HT-29 (cell line): Measurements from ENCODE around the gene ACSS2. TPM values are rescaled to one million over a fixed set of nuclear protein-coding genes. Genes with fewer than 3 reads are reported as not detected.
A peak's percentile ranks its signal among the peaks of the same experiment; 100 is the strongest.
"Not testable (repeated sequence)": the region's sequence is repeated elsewhere in the genome, so short reads cannot be mapped to it uniquely, and the experiment has no call there.

Experiments
- DNase-seq: peaks from one replicate; pipeline ENCODE4 v3.0.0-alpha.2; 2015; ENCODE audit warnings: low spot score
- total RNA-seq: library from RNA; depleted of rRNA; stranded (reverse); fragments of >200 nt; shearing (Covaris generic); gene quantifications from 2 replicates; pipeline ENCODE4 v1.2.3, GENCODE V29; 2014

The ACSS2 gene
- total RNA-seq, 1 experiment from 2014 or later, result 27.9 TPM

DNA sequence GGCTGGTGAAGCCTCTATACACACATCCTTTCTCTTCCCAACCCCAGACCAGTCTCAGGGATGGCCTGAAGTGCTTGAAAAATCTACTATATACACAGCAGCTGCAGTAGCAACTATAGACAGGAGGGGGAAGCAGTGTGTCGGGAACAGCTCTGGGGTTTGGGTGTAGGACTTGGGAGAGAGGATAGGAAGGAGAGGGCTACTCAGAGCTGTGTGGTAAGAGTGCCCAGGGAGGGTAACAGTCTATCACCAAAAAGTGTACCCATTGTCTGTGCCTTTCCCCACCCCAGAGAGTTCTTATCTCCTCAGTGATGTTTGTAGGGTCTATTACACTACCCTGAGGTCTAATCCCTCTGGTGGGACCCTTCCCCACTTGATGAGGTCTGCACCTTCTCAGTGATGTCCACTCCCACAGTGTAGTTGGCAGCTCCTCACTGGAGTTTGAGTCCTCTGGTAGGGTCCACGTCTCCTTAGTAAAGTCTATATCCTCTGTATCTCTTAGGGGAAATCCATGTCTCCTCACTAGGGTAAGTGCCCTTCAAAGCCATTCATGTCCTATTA lies 2.2 kb upstream of the ACSS2 start:
- DNase-seq, result peak; percentile 96

DNA sequence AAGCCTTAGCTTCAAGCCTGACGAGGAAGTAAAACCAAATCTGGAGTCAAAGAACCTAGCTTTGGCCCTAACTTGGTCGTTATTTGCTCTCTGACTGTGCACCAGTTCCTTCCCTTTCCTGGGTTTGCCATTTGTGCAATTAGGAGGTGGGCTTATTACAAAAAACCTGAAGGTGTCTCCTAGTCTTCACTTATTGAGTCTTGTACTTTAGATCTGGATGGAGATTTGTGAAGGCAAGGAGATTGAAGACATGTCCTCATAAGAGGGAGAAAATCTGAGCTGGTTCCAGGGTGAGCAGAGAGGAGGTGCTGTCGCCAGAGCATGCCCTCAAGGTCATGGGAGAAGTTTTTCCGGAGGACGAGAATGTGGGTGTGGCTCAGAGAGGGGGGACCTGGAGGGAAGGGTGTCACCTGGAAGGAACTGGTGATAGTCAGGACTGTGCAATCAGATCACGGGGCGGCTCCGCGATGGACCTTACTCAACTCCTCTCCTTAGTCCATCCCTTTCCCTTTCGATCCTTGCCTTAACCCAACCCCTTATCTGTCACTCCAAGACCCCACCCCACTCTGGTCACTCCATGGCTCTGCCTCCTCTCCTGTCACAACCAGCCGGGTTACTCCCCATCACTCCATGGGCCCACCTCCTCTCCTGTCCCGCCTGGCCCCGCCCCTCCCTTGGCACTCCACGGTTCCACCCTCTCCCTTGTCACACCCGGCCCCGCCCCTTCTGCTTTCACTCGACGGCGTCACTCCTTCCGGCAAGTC lies 588 bp upstream of the ACSS2 start:
- DNase-seq, result no peak

DNA sequence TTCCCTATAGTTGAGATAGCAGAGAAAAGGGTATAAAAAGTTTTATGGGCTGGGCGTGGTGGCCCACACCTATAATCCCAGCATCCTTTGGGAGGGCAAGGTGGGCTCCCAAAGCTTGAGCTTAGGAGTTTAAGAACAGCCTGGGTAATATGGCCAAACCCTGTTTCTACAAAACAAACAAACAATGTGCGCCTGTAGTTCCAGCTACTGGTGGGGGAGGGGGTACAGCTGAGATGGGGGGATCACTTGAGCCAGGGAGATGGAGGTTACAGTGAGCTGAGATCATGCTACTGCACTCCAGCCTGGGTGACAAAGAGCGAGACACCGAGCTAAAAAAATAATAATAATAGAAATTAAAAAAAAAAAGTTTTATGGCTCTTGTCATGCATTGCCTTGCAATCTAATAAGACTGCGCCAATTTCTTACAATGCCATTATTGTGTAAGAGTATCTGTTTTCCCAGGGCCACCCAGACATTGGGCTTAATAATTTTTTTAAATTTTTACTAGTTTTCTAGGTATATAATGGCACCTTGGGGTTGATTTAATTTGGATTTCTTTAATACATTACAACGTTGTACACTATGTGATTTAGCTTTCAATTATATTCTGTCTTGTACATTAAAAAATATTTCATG lies 3.9 kb downstream of the ACSS2 start:
- no peak for DNase-seq

DNA sequence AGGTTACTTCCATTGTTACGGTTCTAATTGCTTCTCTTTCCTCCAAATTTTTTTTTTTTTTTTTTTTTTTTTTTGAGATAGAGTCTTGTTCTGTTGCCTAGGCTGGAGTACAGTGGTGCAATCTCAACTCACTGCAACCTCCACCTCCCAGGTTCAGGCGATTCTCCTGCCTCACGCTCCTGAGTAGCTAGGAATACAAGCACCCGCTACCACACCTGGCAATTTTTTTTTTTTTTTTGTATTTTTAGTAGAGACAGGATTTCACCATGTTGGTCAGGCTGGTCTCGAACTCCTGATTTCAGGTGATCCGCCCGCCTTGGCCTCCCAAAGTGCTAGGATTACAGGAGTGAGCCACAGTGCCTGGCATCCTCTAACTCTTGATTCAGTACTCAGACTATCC lies 4.6 kb downstream of the ACSS2 start:
- not testable (repeated sequence) for DNase-seq

DNA sequence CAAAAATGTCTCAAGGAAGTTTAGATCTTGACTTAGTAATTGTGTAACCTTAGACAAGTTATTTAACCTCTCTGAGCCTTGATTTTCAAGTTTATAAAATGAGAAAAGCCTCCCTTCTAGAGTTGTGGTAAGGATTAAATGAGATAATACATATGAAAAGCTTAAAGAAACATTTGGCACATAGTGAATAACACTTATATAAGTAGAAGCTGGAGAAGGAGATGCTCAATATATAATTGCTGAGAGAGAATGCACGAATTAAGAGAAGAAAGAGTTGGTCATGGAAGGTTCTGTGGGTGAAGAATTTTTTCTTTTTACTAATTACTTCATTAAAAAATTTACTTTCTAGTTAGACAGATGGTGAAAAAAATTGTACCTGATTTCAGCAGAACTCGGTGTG lies 5.3 kb downstream of the ACSS2 start:
- DNase-seq, result no peak

DNA sequence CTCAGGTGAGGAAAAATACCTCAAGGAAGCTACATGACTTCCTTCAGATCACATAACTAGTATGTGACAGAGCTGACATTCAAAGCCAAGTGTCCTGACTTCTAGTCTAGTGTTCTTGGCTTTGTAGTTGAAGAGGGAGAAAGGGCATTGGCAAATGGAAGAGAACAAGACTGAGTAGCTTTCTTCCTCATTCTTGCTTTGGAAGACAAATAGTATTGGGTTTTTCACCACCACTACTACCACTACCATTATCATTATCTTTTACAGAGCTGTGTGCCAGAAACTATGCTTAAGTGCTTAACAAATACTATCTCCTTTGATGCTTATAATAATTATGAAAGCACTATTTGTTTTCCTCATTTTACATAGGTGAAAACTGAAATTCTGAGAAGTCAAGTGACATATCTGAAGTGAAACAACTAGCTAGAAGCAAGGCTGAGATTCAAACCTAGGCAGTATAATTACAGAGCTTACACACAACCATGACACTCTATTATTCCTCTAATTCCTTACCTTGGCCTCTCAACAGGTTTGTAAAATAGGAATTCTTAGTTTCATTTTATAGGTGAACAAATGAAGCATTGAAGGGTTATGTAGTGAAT lies 6.8 kb downstream of the ACSS2 start:
- DNase-seq, result peak; percentile 0

DNA sequence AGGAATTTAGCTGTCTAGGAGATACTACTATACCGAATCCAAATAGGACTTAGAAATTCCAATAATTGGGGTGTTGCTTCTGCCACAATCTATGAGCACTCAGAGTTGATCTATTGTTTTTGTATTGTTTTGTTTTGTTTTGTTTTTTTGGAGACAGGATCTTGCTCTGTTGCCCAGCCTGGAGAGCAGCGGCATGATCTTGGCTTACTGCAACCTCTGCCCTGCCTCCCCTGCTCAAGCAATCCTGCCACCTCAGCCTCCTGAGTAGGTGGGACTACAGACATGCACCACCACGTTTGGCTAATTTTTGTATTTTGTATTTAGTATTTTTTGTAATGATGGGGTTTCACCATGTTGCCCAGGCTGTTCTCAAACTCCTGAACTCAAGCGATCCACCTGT lies 7.4 kb downstream of the ACSS2 start:
- DNase-seq, result no peak

DNA sequence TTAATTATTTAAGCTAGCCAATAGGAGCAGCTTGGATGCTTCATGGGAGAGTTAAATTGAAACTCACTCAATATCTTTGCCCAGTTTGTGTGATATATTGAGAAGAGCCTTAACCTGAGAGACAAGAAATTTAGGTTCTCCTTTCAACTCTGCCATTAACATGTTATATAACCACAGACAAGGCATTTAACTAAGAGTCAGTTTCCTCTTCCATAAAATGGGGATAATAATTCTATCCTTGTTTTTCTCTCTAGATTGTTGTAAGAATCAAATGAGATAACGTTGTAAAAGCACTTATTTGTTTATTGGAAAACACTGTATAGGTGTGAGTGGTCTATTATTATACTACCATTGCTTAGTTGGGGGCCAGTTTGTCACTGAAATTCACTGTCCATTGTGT lies 7.8 kb downstream of the ACSS2 start:
- no peak for DNase-seq

DNA sequence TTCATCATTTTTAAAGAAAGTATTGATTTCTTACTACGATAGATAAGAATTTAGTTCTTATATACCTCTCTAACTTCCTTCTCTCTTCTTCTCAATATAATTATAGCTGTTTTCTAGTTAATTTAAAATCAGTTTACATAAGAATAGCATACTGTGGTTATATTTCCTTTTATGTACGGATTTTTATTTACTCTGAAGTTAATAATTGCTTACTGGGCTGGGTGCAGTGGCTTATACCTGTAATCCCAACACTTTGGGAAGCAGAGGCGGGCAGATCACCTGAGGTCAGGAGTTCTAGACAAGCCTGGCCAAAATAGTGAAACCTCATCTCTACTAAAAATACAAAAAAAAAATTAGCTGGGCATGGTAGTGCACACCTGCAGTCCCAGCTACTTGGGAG lies 9.7 kb downstream of the ACSS2 start:
- no peak for DNase-seq

DNA sequence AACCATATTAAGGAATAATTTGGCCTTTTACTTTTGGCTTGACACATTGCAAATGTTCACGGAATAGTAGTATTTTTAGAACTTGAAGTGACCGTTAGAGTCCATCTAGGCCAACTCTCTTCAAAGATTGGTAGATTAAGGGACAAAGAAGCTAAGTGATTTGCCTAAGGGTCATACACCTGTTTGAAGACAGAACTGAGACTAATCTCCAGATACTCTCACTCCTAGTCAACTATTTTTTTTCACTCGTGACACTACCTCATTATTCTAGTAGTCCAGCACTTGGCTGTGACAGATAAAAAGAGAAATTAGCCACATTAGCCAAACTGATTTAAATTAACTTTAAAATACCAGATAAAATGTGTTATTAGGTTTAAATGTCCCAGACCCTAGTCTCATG lies 10.6 kb downstream of the ACSS2 start:
- no peak for DNase-seq

DNA sequence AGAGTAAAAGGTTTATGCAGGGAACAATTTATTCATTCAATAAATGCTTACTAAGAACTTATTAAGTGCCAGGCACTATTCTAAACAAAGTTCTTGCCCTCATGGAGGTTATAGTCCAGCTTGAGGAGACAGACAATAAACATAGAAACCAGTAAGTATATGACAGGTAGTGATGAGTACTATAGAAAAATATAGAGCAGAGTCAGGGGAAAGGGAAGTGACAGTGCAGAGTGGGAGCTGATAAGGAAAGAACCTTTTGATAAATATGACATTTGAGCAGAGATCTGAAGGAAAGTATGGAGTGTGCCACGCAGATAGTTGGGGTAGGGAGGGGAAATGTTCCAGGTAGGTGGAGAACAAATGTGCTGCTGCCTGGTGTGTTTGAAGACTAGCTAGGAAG lies 12.1 kb downstream of the ACSS2 start:
- no peak for DNase-seq

DNA sequence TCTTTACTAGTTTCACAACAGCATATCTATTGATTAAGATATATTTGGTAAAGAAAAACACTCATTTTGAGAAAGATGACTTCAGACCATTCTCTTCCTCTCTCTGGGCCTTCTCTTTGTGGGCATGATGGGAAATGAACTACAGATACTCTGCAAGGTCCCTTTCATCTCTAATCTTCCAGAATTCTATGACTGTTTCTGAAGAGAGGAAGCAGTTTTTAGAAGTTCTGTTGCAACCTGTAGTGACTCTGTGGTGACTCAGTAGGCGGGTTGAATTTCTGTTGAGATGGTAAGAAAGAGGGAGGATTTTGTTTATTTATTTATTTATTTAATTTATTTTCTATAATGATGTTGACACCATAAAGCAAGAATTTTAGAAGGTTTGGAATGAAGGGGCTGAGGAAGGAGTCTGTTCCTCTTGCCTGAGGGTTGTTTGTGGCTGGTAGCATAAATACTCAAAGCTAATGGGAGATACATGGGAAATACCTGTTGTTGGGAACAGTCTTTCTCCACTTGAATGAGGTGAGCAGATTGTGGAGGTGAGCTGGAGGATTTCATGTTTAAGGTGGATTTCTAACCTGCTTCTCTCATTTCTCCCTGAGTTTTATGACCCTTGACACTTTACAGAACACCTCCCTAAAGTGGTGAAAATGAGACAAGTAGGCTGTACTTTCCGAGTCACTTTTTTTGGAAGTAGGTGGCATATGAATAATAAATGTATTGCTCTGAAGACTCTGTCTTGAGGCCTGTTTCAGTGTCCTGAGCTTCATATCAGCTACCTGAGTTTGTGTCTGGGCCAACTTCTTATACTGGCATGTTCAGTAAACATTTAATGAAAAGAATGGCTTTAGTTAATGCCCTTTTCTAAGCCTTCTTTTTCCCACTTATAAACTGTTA lies 15.0 kb downstream of the ACSS2 start:
- DNase-seq, result no peak

DNA sequence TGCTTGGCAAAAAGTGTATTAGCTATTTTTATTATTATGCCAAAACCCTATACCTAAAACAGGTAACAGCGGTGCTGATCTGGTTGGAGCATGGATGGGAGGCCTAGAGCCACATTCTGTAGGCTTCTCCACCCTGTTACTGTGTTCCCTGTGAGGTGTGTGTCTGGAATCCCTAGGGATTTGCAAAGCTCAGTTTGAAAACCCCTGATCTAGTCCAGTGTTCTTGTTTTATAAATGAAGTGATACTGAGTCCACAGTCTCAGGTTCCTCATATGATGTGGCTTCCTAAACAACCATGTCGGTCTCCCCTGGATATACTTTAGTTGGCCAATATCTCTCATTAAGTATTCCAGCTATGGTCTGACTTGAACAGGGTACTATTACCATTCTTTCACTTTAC lies 16.3 kb downstream of the ACSS2 start:
- DNase-seq, result no peak

DNA sequence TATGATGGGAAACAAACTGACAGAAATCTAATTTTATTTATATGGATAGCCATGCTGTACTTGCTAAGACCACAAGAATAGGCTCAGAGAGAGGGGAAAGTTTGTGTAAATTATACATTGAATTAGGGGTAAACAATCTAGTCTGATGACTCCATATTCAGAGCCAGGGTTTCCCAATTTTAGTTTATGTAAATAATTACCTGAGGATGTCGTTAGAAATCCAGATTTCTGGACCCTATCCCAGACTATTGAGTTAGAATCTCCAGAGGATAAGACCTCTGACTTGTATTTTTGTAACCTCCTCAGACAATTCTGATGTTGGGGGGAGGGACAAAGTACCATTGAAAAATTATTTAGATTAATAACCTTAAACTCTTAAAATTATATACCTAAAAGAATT lies 18.3 kb downstream of the ACSS2 start:
- no peak for DNase-seq

DNA sequence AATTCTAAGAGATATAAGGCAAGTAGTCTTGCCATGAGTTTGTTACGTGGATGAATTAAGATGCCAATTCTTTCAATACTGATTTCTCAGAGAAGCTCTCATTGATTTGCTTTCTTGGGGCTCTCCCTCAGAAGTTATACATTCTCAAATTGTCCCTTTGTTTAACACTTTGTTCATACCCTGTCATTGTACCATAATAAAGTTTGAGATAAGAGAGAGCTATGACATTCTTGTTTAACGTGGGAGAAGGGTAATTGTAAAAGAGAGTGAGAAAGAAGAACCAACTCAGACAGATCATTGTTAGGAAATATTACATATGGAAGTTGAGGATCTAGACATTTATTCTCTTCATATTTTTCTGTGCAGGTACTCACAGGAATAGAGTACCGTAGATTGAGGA lies 19.1 kb downstream of the ACSS2 start:
- DNase-seq, result no peak

DNA sequence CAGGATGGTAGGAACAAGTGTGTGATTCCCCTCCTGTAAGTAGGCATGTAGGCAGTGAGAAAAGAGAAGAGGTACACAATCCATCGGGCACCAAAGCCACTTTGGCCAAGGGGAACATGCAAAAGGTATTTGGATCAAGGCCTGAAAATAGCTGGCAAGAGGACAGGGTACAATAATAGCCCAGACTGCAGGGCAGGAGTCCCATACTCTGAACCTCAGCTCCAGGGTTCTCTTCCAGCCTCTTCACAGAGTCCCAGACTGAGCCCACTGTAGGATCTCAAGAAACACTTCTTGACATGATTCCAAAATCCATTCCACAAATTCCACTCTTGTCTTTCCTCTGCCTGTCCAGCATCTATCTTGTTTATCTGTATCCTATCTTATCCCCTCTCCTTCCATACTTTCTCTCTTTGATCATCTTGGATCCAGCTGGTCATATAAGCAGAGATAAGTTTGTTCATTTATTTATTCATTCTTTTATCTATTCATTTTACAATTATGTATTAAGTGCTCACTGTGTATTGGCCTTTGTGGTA lies 19.7 kb downstream of the ACSS2 start:
- DNase-seq, result no peak

DNA sequence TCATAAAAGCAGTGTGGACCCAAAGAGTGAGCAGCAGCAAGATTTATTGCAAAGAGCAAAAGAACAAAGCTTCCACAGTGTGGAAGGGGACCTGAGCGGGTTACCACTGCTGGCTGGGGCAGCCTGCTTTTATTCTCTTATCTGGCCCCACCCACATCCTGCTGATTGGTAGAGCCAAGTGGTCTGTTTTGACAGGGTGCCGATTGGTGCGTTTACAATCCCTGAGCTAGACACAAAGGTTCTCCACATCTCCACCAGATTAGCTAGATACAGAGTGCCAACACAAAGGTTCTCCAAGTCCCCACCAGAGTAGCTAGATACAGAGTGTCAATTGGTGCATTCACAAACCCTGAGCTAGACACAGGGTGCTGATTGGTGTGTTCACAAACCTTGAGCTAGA lies 21.7 kb downstream of the ACSS2 start:
- not testable (repeated sequence) for DNase-seq

DNA sequence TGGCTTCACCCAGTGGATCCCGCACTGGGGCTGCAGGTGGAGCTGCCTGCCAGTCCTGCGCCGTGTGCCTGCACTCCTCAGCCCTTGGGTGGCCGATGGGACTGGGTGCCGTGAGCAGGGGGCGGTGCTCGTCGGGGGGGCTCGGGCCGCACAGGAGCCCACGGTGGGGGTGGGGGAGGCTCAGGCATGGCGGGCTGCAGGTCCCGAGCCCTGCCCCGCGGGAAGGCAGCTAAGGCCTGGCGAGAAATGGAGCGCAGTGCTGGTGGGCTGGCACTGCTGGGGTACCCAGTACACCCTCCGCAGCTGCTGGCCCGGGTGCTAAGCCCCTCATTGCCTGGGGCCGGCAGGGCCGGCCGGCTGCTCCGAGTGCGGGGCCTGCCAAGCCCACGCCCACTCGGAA lies 22.3 kb downstream of the ACSS2 start:
- not testable (repeated sequence) for DNase-seq

DNA sequence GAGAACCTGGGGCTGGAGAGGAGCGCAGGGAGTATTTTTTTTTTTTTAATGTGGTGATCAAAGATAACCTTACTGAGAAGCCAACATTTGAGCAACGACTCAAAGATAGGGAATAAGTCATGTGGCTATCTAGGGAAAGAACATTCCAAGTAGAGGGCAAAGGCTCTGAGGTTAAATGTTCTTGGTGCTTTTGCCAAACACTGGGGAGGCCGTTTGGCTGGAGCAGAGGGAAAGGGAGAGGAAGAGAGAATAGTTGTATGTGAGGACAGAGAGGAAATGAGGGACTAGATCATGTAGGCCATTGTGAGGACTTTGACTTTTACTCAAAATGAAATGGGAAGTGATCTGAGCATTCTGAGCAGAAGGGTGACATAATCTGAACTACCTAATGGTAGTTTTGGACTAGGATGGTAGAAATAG lies 27.8 kb downstream of the ACSS2 start:
- no peak for DNase-seq

DNA sequence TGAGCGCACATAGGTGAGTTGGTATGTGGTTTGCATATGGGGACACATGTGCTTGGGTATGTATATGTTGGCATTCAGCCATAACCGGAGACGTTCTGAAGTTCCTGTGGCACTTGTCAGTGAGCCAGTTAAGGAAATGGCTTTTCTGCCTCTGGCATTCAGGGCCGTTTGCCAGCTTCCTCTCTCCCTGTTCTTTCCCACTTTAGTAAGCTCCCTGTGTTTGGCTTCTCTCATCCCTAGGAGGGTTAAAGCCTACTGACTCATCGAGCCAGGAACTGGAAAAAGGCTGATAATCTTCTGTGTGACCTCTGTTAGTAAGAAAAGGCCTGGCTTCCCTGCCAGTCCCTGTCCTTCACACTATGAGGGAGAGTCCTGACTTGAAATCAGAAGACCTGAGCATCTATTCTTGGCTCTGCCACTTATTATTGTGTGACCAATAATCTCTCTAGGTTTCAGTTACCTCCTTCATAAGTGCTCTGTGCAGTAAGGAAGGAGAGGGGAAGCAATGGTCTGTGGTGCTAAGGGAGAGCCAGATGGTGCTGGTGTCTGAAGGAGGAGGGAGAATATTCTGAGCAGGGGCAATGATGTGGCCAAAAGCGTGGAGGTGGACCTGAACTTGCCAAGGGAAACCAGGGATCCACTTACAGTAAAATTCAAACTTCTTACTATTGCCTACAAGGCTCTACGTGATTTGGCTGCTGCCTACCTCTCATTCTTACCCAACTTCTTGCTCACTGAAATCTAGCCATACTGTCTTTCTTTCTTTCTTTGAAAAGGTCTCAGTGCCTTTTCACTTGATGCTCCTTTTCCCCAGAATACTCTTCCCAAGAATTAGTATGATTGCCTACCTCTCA lies 31.4 kb downstream of the ACSS2 start:
- DNase-seq, result peak; percentile 92
